IMR-90 (cell line): ENCODE results near the gene ST3GAL3. TPM values are rescaled to one million over a fixed set of nuclear protein-coding genes. Genes with fewer than 3 reads are reported as not detected.

Experiments
- ATAC-seq: fragments of 200-7000 bp; cut with Tn5 transposase; 2 replicates; pipeline ENCODE4 v1.9.1; 2020; ENCODE audit warnings: low read depth, mild to moderate bottlenecking, moderate library complexity
- BruUV-seq: library from RNA; stranded (reverse); fragments of 400-500 nt; replicated peaks from 2 replicates; lab custom pipeline; 2021; lab: Mats Ljungman, UMichigan
- CTCF ChIA-PET: fragments of 300-600 bp; formaldehyde crosslinking; extraction: SDS; loops from one replicate; lab custom pipeline; 2021; ENCODE audit warnings: antibody characterized with exemption; lab: Yijun Ruan, JAX
- POLR2A ChIA-PET: fragments of 300-600 bp; sonication (Branson Sonifier 250); formaldehyde crosslinking; loops from one replicate; lab custom pipeline; 2022; ENCODE audit warnings: antibody characterized with exemption; ENCODE audit not compliant: unreplicated experiment; lab: Charles Lee
- DNase-seq: peaks from one replicate; pipeline ENCODE4 v3.0.0; 2013
- H2AFZ ChIP-seq: replicated peaks from 2 replicates; pipeline ENCODE3; 2013; ENCODE audit warnings: low read length, mild to moderate bottlenecking; ENCODE audit not compliant: poor library complexity
- H2AK5ac ChIP-seq: 2 replicates; pipeline ENCODE4 v1.6.1; 2013; ENCODE audit warnings: low read depth, low read length, inconsistent platforms
- H2AK9ac ChIP-seq: replicated peaks from 2 replicates; pipeline ENCODE3; 2013; ENCODE audit warnings: mild to moderate bottlenecking, low read depth, low read length, moderate library complexity; ENCODE audit not compliant: poor library complexity
- H2BK120ac ChIP-seq: 2 replicates; pipeline ENCODE4 v1.6.1; 2013; ENCODE audit warnings: low read depth, low read length, inconsistent platforms
- H2BK15ac ChIP-seq: 3 replicates; pipeline ENCODE4 v1.6.1; 2013; ENCODE audit warnings: low read depth, low read length, inconsistent platforms
- H2BK20ac ChIP-seq: 2 replicates; pipeline ENCODE4 v1.6.1; 2013; ENCODE audit warnings: low read depth, mild to moderate bottlenecking, inconsistent platforms, low read length, moderate library complexity
- H2BK5ac ChIP-seq: 2 replicates; pipeline ENCODE4 v1.6.1; 2013; ENCODE audit warnings: mild to moderate bottlenecking, low read depth, low read length, inconsistent platforms; ENCODE audit not compliant: poor library complexity, severe bottlenecking
- H3K14ac ChIP-seq: replicated peaks from 2 replicates; pipeline ENCODE4 v1.6.1; 2013; ENCODE audit warnings: low read depth, low read length, inconsistent platforms
- H3K18ac ChIP-seq: 2 replicates; pipeline ENCODE4 v1.6.1; 2013; ENCODE audit warnings: low read depth, low read length, control low read depth
- H3K23ac ChIP-seq: 2 replicates; pipeline ENCODE4 v1.6.1; 2013; ENCODE audit warnings: low read depth, low read length, inconsistent platforms
- H3K27ac ChIP-seq: 2 replicates; pipeline ENCODE4 v1.5.1; 2013; ENCODE audit warnings: mild to moderate bottlenecking, control low read depth, low read length; ENCODE audit not compliant: insufficient read depth
- H3K27me3 ChIP-seq: 2 replicates; pipeline ENCODE4 v1.6.1; 2013; ENCODE audit warnings: low read length; ENCODE audit not compliant: control insufficient read depth, insufficient read depth
- H3K36me3 ChIP-seq: 2 replicates; pipeline ENCODE4 v1.6.1; 2013; ENCODE audit warnings: low read length, mixed read lengths; ENCODE audit not compliant: control insufficient read depth, insufficient read depth
- H3K4ac ChIP-seq: 2 replicates; pipeline ENCODE4 v1.6.1; 2013; ENCODE audit warnings: low read depth, low read length, inconsistent platforms
- H3K4me1 ChIP-seq: 2 replicates; pipeline ENCODE4 v1.6.1; 2013; ENCODE audit warnings: low read length, mixed read lengths; ENCODE audit not compliant: control insufficient read depth, insufficient read depth
- H3K4me2 ChIP-seq: 2 replicates; pipeline ENCODE4 v1.6.1; 2013; ENCODE audit warnings: low read depth, mild to moderate bottlenecking, control low read depth, low read length, moderate library complexity
- H3K4me3 ChIP-seq: 2 replicates; pipeline ENCODE4 v1.5.1; 2013; ENCODE audit warnings: low read depth, mild to moderate bottlenecking, control low read depth, low read length, moderate library complexity; ENCODE audit not compliant: insufficient read depth
- H3K56ac ChIP-seq: 2 replicates; pipeline ENCODE4 v1.6.1; 2013; ENCODE audit warnings: low read length, inconsistent platforms; ENCODE audit not compliant: insufficient read depth; ENCODE audit errors: extremely low read depth
- H3K79me1 ChIP-seq, 2 experiments: 2 replicates each; pipeline ENCODE4 v1.6.1; 2013; ENCODE audit warnings: low read length in 2 of 2, inconsistent platforms in 1 of 2, low read depth in 1 of 2
- H3K9ac ChIP-seq: 2 replicates; pipeline ENCODE4 v1.6.1; 2013; ENCODE audit warnings: low read depth, low read length, control low read depth
- H3K9me1 ChIP-seq: 2 replicates; pipeline ENCODE4 v1.6.1; 2013; ENCODE audit warnings: low read length, inconsistent platforms; ENCODE audit not compliant: insufficient read depth
- H3K9me3 ChIP-seq: 2 replicates; pipeline ENCODE4 v1.6.1; 2013; ENCODE audit warnings: low read length; ENCODE audit not compliant: control insufficient read depth, insufficient read depth
- H4K20me1 ChIP-seq: 2 replicates; pipeline ENCODE4 v1.6.1; 2013; ENCODE audit warnings: low read length, inconsistent platforms; ENCODE audit not compliant: insufficient read depth
- H4K5ac ChIP-seq: 2 replicates; pipeline ENCODE4 v1.6.1; 2013; ENCODE audit warnings: mild to moderate bottlenecking, low read depth, low read length, control low read depth
- H4K8ac ChIP-seq, 2 experiments: 2 replicates each; pipeline ENCODE4 v1.6.1; 2013; ENCODE audit warnings: low read depth in 2 of 2, low read length in 2 of 2, control low read depth in 1 of 2, inconsistent platforms in 1 of 2
- H4K91ac ChIP-seq: 2 replicates; pipeline ENCODE4 v1.6.1; 2013; ENCODE audit warnings: low read depth, low read length, inconsistent platforms; ENCODE audit not compliant: insufficient read depth
- BHLHE40 ChIP-seq: fragments of 150-350 bp; IDR thresholded peaks from 2 replicates; pipeline ENCODE4 v1.6.1; 2016; ENCODE audit warnings: mild to moderate bottlenecking, low read depth, low read length
- CEBPB ChIP-seq: IDR thresholded peaks from 2 replicates; pipeline ENCODE4 v1.6.1; 2012; ENCODE audit warnings: low read depth, low read length, improper control_type of control experiment
- MAFK ChIP-seq: IDR thresholded peaks from 2 replicates; pipeline ENCODE4 v1.6.1; 2012; ENCODE audit warnings: low read depth, low read length, improper control_type of control experiment
- RAD21 ChIP-seq: IDR thresholded peaks from 2 replicates; pipeline ENCODE4 v1.6.1; 2012; ENCODE audit warnings: low read length, improper control_type of control experiment
- WGBS, 2 experiments: methylation state at CpG; one replicate each; pipeline versions ENCODE4 v1.1.5 to v1.1.7; 2013; ENCODE audit warnings: missing lambda C conversion rate in 2 of 2; ENCODE audit not compliant: insufficient read length in 1 of 2; ENCODE audit errors: extremely low coverage in 2 of 2; 5-methylcytosine and 5-hydroxymethylcytosine counted together
- dilution Hi-C: fragments of 300-500 bp; cut with HindIII; formaldehyde crosslinking; loops from one replicate; pipeline ENCODE4 v1.14.3; 2018; ENCODE audit warnings: low sequenced_read_pairs; ENCODE audit not compliant: unreplicated experiment
- in situ Hi-C: fragments of 300-500 bp; cut with MboI; formaldehyde crosslinking; loops from 3 replicates; pipeline ENCODE4 v1.14.3; 2019; ENCODE audit warnings: low sequenced_read_pairs, inconsistent platforms, mixed read lengths
- intact Hi-C: fragments of 100-400 bp; cut with micrococcal nuclease; formaldehyde crosslinking; loops from 2 replicates; pipeline ENCODE4 v1.10.0; 2022
- polyA plus RNA-seq, 3 experiments: library from polyadenylated mRNA; depleted of rRNA; stranded (reverse); fragments of >200 nt; gene quantifications; 2 replicates each; pipeline ENCODE4 v1.2.3, GENCODE V29; 2012; ENCODE audit warnings: low replicate concordance in 1 of 3
- total RNA-seq: library from RNA; depleted of rRNA; stranded (reverse); fragments of >200 nt; gene quantifications from 2 replicates; pipeline ENCODE4 v1.2.3, GENCODE V29; 2012

ST3GAL3 gene
- total and polyA plus RNA-seq, 2 of the 4 experiments (the other 2 are of a cell fraction) = 12.0 to 14.8 TPM

- H3K27ac ChIP-seq = no peak overlapping the region
- CTCF ChIA-PET = interaction anchor here (0.6 kb wide), 1 partner anchor 72 kb away, joined by 4 read pairs; no protein-coding TSS in a partner anchor
- no peak for DNase-seq
Observed at GRCh38 chr1:43781574-43781973, 74.2 kb downstream of the ST3GAL3 start.

More at GRCh38 chr1:43781574-43781973, 74.2 kb downstream of the ST3GAL3 start:
- in situ Hi-C loops (no loop called here), intact Hi-C loops (no loop called here), dilution Hi-C loops (no loop called here)
- POLR2A ChIA-PET = no interaction called here
- no peak overlapping the region for H2AK5ac ChIP-seq
- H3K79me1 ChIP-seq = peaks cover 12 to 48% of the 10 kb centered on the region in 2 experiments
- no peak overlapping the region for H4K91ac ChIP-seq
- WGBS, 2 experiments = 100% methylated on average over 1 of the region's 2 CpGs; no CpG with 5 or more reads in 1 of the 2 experiments
- H4K8ac ChIP-seq = no peak overlapping the region
- 0 out of 2 replicates have a peak, but pooled peaks cover 4% of the 10 kb centered on the region for H4K20me1 ChIP-seq
- no peak overlapping the region for H2BK20ac ChIP-seq
- no peak overlapping the region for H3K23ac ChIP-seq
- ATAC-seq = no peak
- TF ChIP-seq CEBPB = 0 out of 2 replicates have a peak, but pooled peaks have one; percentile 30
- no peak for TF ChIP-seq MAFK
- TF ChIP-seq BHLHE40 = no peak
- TF ChIP-seq RAD21 = no peak
- no peak overlapping the region for H3K18ac ChIP-seq
- no peak overlapping the region for H4K5ac ChIP-seq
- H3K4me2 ChIP-seq = no peak overlapping the region
- H3K4ac ChIP-seq = no peak overlapping the region
- H3K4me1 ChIP-seq = peaks cover 10% of the 10 kb centered on the region
- H2BK5ac ChIP-seq = no peak overlapping the region
- H2AFZ ChIP-seq = no peak overlapping the region
- no peak overlapping the region for H2AK9ac ChIP-seq
- no peak overlapping the region for H3K14ac ChIP-seq
- no peaks in the 10 kb centered on the region for H3K36me3 ChIP-seq
- H2BK120ac ChIP-seq = no peak overlapping the region
- H3K9me1 ChIP-seq = peaks cover 16% of the 10 kb centered on the region
- BruUV-seq = no TSS peak
- no peaks in the 10 kb centered on the region for H3K9me3 ChIP-seq
- no peak overlapping the region for H3K9ac ChIP-seq
- H3K56ac ChIP-seq = no peak overlapping the region
- H2BK15ac ChIP-seq = no peak overlapping the region
- no peak overlapping the region for H3K4me3 ChIP-seq
- no peaks in the 10 kb centered on the region for H3K27me3 ChIP-seq
